Activated CD4-positive, alpha-beta memory T cell treated with anti-CD3 and anti-CD28 coated beads for 36 hours (primary cell): Measurements from ENCODE around the gene LIMS1. TPM values are rescaled to one million over a fixed set of nuclear protein-coding genes. Genes with fewer than 3 reads are reported as not detected.
"Not testable (repeated sequence)": the region's sequence is repeated elsewhere in the genome, so short reads cannot be mapped to it uniquely, and the experiment has no call there.

ENCODE experiments used
- CTCF ChIA-PET: fragments of 350-600 bp; sonication (Branson Sonifier 250); formaldehyde crosslinking; loops from one replicate; lab custom pipeline; 2021; ENCODE audit warnings: antibody characterized with exemption, inconsistent platforms; lab: Charles Lee
- POLR2A ChIA-PET: fragments of 350-600 bp; sonication (Branson Sonifier 250); formaldehyde crosslinking; loops from one replicate; lab custom pipeline; 2021; ENCODE audit warnings: antibody characterized with exemption; lab: Charles Lee
- DNase-seq: peaks from one replicate; pipeline ENCODE4 v3.0.0-alpha.2; 2020
- H3K27ac Mint-ChIP-seq: one replicate; pipeline ENCODE4 v1.8.0; 2021; ENCODE audit warnings: mixed read lengths
- H3K27me3 Mint-ChIP-seq: one replicate; pipeline ENCODE4 v1.8.0; 2021; ENCODE audit warnings: mixed read lengths
- H3K36me3 Mint-ChIP-seq: one replicate; pipeline ENCODE4 v1.8.0; 2021; ENCODE audit warnings: mixed read lengths
- H3K4me1 Mint-ChIP-seq: one replicate; pipeline ENCODE4 v1.8.0; 2021; ENCODE audit warnings: low read depth, mixed read lengths
- H3K4me3 Mint-ChIP-seq: one replicate; pipeline ENCODE4 v1.8.0; 2021; ENCODE audit warnings: mild to moderate bottlenecking, mixed read lengths
- H3K9me3 Mint-ChIP-seq: one replicate; pipeline ENCODE4 v1.8.0; 2021; ENCODE audit warnings: mixed read lengths
- intact Hi-C: fragments of 100-400 bp; cut with micrococcal nuclease; formaldehyde crosslinking; loops from one replicate; pipeline ENCODE4 v1.15.1; 2023
- total RNA-seq, 2 experiments: library from RNA; stranded (reverse); gene quantifications; one replicate each; pipeline ENCODE4 v1.2.3, GENCODE V29; 2021

The LIMS1 gene
- total RNA-seq, 2 experiments from 2014 or later, result 102 to 104 TPM

DNA sequence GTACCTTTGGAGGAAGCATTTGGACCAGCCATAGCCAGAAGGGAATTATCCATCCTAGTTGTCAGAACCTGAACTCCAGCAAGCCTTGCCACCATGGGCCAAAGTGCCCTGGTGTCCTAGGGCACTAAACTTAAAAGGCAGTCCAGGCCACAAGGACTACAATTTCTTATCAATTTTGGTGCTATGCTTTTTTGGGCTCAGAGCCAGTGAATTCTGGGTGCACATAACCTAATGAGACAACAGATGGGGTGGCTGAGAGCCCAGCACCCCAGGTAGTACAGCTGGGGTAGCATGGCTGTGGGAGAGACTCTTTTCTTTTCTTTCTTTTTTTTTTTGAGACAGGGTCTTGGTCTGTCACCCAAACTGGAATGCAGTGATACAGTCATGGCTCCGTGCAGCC, 170.6 kb downstream of the LIMS1 start:
- Mint-ChIP-seq H3K27ac (no peak overlapping the region), H3K4me3 (no peak overlapping the region), H3K36me3 (no peaks in the 10 kb centered on the region), H3K9me3 (peaks cover 10% of the 10 kb centered on the region), H3K4me1 (no peaks in the 10 kb centered on the region), H3K27me3 (peaks cover 2% of the 10 kb centered on the region)
- DNase-seq, result no peak
- POLR2A ChIA-PET, result no interaction called here
- CTCF ChIA-PET, result no interaction called here
- intact Hi-C loops, result no loop called here

DNA sequence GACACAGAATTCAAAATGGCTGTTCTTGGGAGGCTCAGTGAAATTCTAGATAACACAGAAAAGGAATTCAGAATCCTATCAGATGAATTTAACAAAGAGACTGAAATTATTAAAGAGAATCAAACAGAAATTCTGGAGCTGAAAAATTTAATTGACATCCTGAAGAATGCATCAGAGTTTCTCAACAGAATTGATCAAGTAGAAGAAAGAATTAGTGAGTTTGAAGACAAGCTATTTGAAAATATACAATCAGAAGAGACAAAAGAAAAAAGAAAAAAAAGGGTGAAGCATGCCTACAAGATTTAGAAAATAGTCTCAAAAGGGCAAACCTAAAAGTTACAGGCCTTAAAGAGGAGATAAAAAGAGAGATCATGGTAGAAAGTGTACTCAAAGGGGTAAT, 173.0 kb downstream of the LIMS1 start:
- Mint-ChIP-seq H3K4me1 (no peaks in the 10 kb centered on the region), H3K9me3 (peaks cover 10% of the 10 kb centered on the region), H3K27me3 (peaks cover 2% of the 10 kb centered on the region), H3K27ac (no peak overlapping the region), H3K4me3 (no peak overlapping the region), H3K36me3 (no peaks in the 10 kb centered on the region)
- ChIA-PET CTCF (no interaction called here), POLR2A (interaction anchor here (0.6 kb wide), 1 partner anchor 79 kb away, joined by 4 read pairs; no protein-coding TSS in a partner anchor)
- intact Hi-C loops, result no loop called here
- DNase-seq, result no peak

DNA sequence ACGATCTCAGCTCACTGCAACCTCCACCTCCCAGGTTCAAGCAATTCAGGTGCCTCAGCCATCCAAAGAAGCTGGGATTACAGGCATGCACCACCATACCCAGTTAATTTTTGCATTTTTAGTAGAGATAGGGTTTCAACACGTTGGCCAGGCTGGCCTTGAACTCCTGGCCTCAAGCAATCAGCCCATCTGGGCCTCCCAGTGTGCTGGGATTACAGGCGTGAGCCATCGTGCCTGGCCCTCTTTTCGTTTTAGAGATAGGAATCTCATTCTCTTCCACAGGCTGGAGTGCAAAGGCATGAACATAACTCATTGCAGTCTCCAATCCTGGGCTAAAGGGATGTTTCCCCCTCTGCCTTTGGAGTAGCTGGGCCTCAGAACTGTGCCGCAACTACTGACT, 182.7 kb downstream of the LIMS1 start:
- H3K9me3 Mint-ChIP-seq, H3K4me3 Mint-ChIP-seq, CTCF ChIA-PET, H3K27ac Mint-ChIP-seq, intact Hi-C loops, POLR2A ChIA-PET, H3K27me3 Mint-ChIP-seq, H3K4me1 Mint-ChIP-seq, DNase-seq, H3K36me3 Mint-ChIP-seq: not testable (repeated sequence)

DNA sequence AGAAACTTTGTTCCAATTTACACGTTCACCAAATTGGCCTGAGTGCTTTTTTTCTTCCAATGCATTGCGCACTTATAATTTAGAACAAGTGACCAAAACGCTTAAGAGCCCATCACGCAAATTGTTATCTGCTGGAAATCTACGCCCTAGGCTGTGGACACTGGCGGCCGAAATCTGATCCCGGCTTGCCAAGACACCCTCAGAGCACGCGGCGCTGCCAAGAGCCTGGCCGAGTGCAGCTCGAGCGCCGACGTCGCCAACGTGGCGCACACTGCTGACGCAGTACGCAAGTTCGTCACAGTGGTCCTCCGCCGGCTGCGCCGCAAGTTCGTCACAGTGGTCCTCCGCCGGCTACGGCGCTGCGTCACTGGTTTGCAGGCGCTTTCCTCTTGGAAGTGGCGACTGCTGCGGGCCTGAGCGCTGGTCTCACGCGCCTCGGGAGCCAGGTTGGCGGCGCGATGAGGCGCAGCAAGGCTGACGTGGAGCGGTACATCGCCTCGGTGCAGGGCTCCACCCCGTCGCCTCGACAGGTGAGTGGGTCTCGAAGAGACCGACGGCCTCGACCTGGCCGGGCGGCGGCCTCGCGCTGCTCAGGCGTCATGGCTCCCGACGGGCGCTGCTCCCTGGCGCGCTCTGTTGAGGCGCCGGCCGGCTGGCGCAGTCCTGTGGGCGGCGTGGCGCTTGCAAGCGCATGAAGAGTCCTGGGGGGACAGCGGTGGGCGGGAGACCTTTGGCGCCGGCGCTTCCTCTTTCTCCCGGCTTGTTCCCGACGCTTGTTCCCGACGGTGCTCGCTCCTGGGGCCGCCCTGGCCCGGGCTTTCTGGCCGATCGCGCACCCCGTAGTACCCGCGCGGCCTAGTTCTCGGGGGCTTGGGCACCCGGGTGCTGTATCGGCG, 185.1 kb downstream of the LIMS1 start, which contains the start of gene RANBP2:
RANBP2 (plus strand) TSS at position 334 of the 896 bp plus-strand sequence; CDS start at position 459, 125 bp downstream.
- CTCF ChIA-PET, result interaction anchor here (0.7 kb wide), 1 partner anchor 101 kb away, joined by 3 read pairs; no protein-coding TSS in a partner anchor
- H3K27ac Mint-ChIP-seq, result peak within 1 kb of the TSS; percentile 98
- POLR2A ChIA-PET, result interaction anchor here (0.9 to 2.0 kb wide), 3 partner anchors 67 to 125 kb away, joined by 3 to 8 read pairs (median 4); partner anchors contain the start of gene CCDC138
- no peaks in the 10 kb centered on the region for H3K9me3 Mint-ChIP-seq
- H3K27me3 Mint-ChIP-seq, result no peaks in the 10 kb centered on the region
- H3K4me3 Mint-ChIP-seq, result peak within 1 kb of the TSS; percentile 93
- peaks cover 19% of the 10 kb centered on the region for H3K4me1 Mint-ChIP-seq
- H3K36me3 Mint-ChIP-seq, result peaks cover 3% of the 10 kb centered on the region
- DNase-seq, result peak; percentile 96
- intact Hi-C loops, result loop anchor here (1.0 to 2.0 kb wide), 4 partner anchors 67 to 271 kb away; partner anchors contain the start of genes CCDC138, GCC2 and LIMS1

DNA sequence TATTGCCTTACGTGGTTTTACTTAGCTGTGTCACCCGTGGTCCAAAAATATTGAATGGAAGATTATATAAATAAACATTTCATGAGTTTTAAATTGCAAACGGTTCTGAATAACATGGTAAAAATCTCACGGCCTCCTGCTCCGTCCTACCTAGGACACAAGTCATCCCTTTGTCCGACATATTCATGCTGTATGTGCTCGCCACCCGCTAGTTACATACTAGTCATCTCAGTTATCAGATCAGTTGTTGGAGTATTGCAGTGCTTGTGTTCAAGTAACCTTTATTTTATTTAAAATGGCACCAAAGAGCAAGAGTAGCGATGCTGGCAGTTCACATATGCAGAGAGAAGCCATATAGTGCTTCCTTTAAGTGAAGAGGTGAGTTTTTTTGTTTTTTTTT, 191.8 kb downstream of the LIMS1 start:
- POLR2A ChIA-PET, CTCF ChIA-PET, H3K4me3 Mint-ChIP-seq, DNase-seq, H3K9me3 Mint-ChIP-seq, H3K27me3 Mint-ChIP-seq, H3K36me3 Mint-ChIP-seq, H3K27ac Mint-ChIP-seq, intact Hi-C loops: not testable (repeated sequence)
- peaks cover 49% of the 10 kb centered on the region for H3K4me1 Mint-ChIP-seq

DNA sequence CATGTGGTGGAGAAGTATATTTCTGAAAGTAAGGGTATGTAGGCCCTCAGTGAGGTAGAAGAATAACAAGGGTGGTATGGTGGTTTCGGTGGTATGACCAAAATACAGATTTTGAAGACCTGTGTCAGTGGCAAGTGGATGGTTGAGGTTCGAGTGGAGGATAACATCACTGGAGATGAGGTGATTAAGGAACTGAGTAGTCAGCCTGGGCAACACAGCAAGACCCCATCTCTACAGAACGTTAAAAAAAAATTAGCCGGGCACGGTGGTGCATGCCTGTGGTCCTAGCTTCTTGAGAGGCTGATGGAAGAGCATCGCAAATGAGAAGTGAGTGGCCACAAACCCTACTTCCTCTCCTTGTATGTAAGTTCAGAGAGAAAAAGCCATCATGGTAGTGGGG, 200.4 kb downstream of the LIMS1 start:
- H3K4me3 Mint-ChIP-seq, H3K27me3 Mint-ChIP-seq, H3K9me3 Mint-ChIP-seq, intact Hi-C loops, H3K27ac Mint-ChIP-seq, H3K4me1 Mint-ChIP-seq, CTCF ChIA-PET, DNase-seq, POLR2A ChIA-PET: not testable (repeated sequence)
- H3K36me3 Mint-ChIP-seq, result peaks cover 18% of the 10 kb centered on the region

Other genes with a start within 250 kb of the LIMS1 start
- gene SULT1C2, start 245.6 kb upstream of the LIMS1 start, total RNA-seq, result not detected
- gene SULT1C4, start 156.5 kb upstream of the LIMS1 start, total RNA-seq, result not detected
- 10 to 100 TPM; 43.6 to 47.3 TPM for gene GCC2, start 85.3 kb upstream of the LIMS1 start, total RNA-seq
- 10 to 100 TPM; 72.0 to 75.5 TPM for gene RANBP2, start 185.0 kb downstream of the LIMS1 start, total RNA-seq